WERI-Rb-1 (cell line): ENCODE results near the gene ZNF541.
A peak's percentile ranks its signal among the peaks of the same experiment; 100 is the strongest.
"Not testable (repeated sequence)": the region's sequence is repeated elsewhere in the genome, so short reads cannot be mapped to it uniquely, and the experiment has no call there.

Experiments
- DNase-seq: peaks from one replicate; pipeline ENCODE4 v3.0.0-alpha.2; 2020
- H3K27ac ChIP-seq: fragments of 250-450 bp; sonication (Bioruptor Pico); 2 replicates; pipeline ENCODE4 v1.5.1; 2020; ENCODE audit warnings: mild to moderate bottlenecking, moderate library complexity
- H3K27me3 ChIP-seq: fragments of 250-450 bp; sonication (Bioruptor Pico); 2 replicates; pipeline ENCODE4 v1.5.1; 2021; ENCODE audit warnings: mild to moderate bottlenecking, low read depth, moderate library complexity; ENCODE audit not compliant: insufficient read depth, severe bottlenecking
- H3K36me3 ChIP-seq: fragments of 250-450 bp; sonication (Bioruptor Pico); 2 replicates; pipeline ENCODE4 v1.5.1; 2020; ENCODE audit warnings: mild to moderate bottlenecking, moderate library complexity
- H3K4me3 ChIP-seq: 2 replicates; pipeline ENCODE4 v1.5.1; 2011; ENCODE audit warnings: low read depth, mild to moderate bottlenecking, control low read depth, low read length
- H3K9me3 ChIP-seq: fragments of 250-450 bp; sonication (Bioruptor Pico); 2 replicates; pipeline ENCODE4 v1.5.1; 2021; ENCODE audit warnings: mild to moderate bottlenecking, moderate library complexity; ENCODE audit not compliant: severe bottlenecking
- CTCF ChIP-seq: IDR thresholded peaks from 2 replicates; pipeline ENCODE4 v1.5.1; 2011; ENCODE audit warnings: low read depth, mild to moderate bottlenecking, control low read depth, inconsistent platforms, low read length

Gene ZNF541

GRCh38 chr19:47601180-47601904, 28.4 kb upstream of the ZNF541 start:
- Histone ChIP-seq H3K36me3 (no peaks in the 10 kb centered on the region), H3K27me3 (no peaks in the 10 kb centered on the region), H3K9me3 (peaks cover 3% of the 10 kb centered on the region), H3K4me3 (no peak overlapping the region), H3K27ac (no peak overlapping the region; the same call in 1 of the 2 replicates)
- no peak for DNase-seq
- no peak for TF ChIP-seq CTCF

- Histone ChIP-seq H3K27me3 (no peaks in the 10 kb centered on the region), H3K27ac (peak overlapping the region; percentile 56)
These were observed 27.6 kb upstream of the ZNF541 start for GRCh38 chr19:47600246-47601179.

GRCh38 chr19:47599671-47600245, 26.8 kb upstream of the ZNF541 start:
- peak overlapping the region; percentile 31; the same call in 1 of the 2 replicates for H3K27ac ChIP-seq
- H3K27me3 ChIP-seq, H3K9me3 ChIP-seq, H3K36me3 ChIP-seq, DNase-seq: not testable (repeated sequence)
- peak overlapping the region; percentile 19; the same call in 1 of the 2 replicates for H3K4me3 ChIP-seq

More at GRCh38 chr19:47600246-47601179, 27.6 kb upstream of the ZNF541 start:
- Histone ChIP-seq H3K36me3 (no peaks in the 10 kb centered on the region), H3K9me3 (peaks cover 3% of the 10 kb centered on the region), H3K4me3 (peak overlapping the region; percentile 40)
- DNase-seq = peak; percentile 92
- no peak for TF ChIP-seq CTCF

GRCh38 chr19:47598407-47599349, 25.7 kb upstream of the ZNF541 start:
- H3K36me3 ChIP-seq = no peaks in the 10 kb centered on the region
- TF ChIP-seq CTCF = no peak
- peaks cover 3% of the 10 kb centered on the region for H3K9me3 ChIP-seq
- peak overlapping the region; percentile 7 for H3K4me3 ChIP-seq
- peak; percentile 27 for DNase-seq
- no peak overlapping the region for H3K27ac ChIP-seq
- no peaks in the 10 kb centered on the region for H3K27me3 ChIP-seq

DNA sequence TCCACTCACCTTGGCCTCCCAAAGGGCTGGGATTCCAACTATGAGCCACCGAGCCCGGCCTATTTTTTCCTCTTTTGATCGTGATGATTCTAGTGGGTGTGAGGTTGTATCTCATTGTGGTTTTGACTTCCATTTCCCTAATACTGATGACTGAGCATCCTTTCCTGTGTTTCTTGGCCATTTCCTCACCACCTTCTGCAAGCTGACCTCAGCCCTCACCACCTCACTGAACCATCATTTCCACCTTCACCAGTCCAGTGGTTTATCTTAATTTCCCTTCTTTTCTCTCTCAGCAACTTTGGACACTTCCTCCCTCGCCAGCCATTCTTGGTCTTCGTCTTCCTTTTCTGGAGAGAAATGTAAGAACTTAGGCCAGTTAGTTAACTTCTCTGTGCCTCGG, 23.0 kb upstream of the ZNF541 start:
- DNase-seq = no peak
- no peak for TF ChIP-seq CTCF
- Histone ChIP-seq H3K27ac (no peak overlapping the region), H3K9me3 (peaks cover 3% of the 10 kb centered on the region), H3K36me3 (no peaks in the 10 kb centered on the region), H3K27me3 (no peaks in the 10 kb centered on the region), H3K4me3 (no peak overlapping the region)
